Hepatocyte (in vitro differentiated cells): Measurements from ENCODE around the gene MRAP2.

Source experiments
- CTCF ChIP-seq: fragments of 200-600 bp; sonication (generic); IDR thresholded peaks from 2 replicates; pipeline ENCODE4 v1.5.1; 2016; ENCODE audit warnings: antibody characterized with exemption, mild to moderate bottlenecking; ENCODE audit not compliant: poor library complexity
- EZH2 ChIP-seq: fragments of 200-600 bp; sonication (generic); IDR thresholded peaks from 2 replicates; pipeline ENCODE4 v1.6.1; 2016; ENCODE audit warnings: antibody characterized with exemption, mild to moderate bottlenecking, borderline replicate concordance
- EZH2phosphoT487 ChIP-seq: fragments of 200-600 bp; sonication (generic); IDR thresholded peaks from one replicate; pipeline ENCODE4 v1.6.1; 2018; ENCODE audit warnings: antibody characterized with exemption, mild to moderate bottlenecking, low read depth, moderate library complexity; ENCODE audit not compliant: unreplicated experiment, severe bottlenecking

- TF ChIP-seq CTCF (no peak), EZH2 (no peak), EZH2phosphoT487 (no peak)
Observed at GRCh38 chr6:84062519-84063154, 29.1 kb downstream of the MRAP2 start.
